ENCODE data around the gene VAV1. TPM values are rescaled to one million over a fixed set of nuclear protein-coding genes. Genes with fewer than 3 reads are reported as not detected.
A peak's percentile ranks its signal among the peaks of the same experiment; 100 is the strongest.

Gene VAV1
- total and polyA plus RNA-seq, 9 of the 15 experiments (the other 6 are each of a cell fraction or from before 2014, with no cell fraction given) = 0.46 to 20.1 (median 11.1) TPM

DNA sequence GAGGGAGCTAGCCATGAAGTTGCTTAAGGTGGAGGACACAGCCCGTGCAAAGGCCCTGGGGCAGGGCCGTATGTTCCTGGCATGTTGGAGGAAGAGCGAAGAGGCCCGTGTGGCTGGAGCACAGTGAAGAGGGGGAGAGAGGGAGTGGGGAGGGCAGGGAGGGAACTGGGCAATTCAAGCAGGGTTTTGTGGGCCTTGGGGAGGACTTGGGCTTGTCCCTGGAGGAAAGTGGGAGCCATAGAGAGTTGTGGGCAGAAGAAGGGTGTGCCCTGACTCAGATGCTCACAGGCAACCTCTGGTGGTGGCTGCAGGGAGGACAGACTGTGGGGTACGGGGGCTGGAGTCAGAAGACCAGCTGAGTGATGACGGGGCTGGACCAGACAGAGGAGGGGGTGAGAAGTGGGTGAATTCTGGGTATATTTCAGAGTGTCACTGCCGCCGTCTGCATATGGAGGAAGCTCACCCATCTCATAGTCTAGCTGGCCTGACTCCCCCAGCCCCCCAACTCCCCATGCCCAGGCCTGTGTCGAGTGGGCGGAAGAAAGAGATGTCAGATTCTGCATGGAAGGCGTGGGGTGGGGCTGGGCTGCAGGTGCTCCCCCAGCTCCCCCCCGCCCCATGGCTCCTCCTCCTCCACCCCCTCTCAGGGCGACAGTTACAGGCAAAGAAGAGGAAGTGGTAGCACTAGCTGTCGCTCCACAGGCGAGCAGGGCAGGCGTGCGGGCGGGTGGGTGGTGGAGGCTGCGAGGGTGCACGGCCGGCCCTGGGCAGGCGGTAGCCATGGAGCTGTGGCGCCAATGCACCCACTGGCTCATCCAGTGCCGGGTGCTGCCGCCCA lies at the start of gene VAV1 (continued):
- TF ChIP-seq BRD9 (IDR thresholded peaks at IDR 0.05; ENCODE audit: low read depth, partially characterized antibody) = no peak
- no peak for TF ChIP-seq SP2 (IDR thresholded peaks at IDR 0.05; ENCODE audit: extremely low read depth, low read depth, low read length, poor library complexity, severe bottlenecking)
- TF ChIP-seq MAFG (tag; conservative IDR thresholded peaks at IDR 0.05) = no peak
- TF ChIP-seq MECOM (CRISPR knock-in tag; IDR thresholded peaks at IDR 0.05) = no peak
- no peak for TF ChIP-seq PCBP1 (IDR thresholded peaks at IDR 0.05; ENCODE audit: low read depth, low read length, poor library complexity, severe bottlenecking)
- TF ChIP-seq, protein P1, sequence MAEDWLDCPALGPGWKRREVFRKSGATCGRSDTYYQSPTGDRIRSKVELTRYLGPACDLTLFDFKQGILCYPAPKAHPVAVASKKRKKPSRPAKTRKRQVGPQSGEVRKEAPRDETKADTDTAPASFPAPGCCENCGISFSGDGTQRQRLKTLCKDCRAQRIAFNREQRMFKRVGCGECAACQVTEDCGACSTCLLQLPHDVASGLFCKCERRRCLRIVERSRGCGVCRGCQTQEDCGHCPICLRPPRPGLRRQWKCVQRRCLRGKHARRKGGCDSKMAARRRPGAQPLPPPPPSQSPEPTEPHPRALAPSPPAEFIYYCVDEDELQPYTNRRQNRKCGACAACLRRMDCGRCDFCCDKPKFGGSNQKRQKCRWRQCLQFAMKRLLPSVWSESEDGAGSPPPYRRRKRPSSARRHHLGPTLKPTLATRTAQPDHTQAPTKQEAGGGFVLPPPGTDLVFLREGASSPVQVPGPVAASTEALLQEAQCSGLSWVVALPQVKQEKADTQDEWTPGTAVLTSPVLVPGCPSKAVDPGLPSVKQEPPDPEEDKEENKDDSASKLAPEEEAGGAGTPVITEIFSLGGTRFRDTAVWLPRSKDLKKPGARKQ (CRISPR knock-in tag; IDR thresholded peaks at IDR 0.05) = no peak
- TF ChIP-seq, protein P2, sequence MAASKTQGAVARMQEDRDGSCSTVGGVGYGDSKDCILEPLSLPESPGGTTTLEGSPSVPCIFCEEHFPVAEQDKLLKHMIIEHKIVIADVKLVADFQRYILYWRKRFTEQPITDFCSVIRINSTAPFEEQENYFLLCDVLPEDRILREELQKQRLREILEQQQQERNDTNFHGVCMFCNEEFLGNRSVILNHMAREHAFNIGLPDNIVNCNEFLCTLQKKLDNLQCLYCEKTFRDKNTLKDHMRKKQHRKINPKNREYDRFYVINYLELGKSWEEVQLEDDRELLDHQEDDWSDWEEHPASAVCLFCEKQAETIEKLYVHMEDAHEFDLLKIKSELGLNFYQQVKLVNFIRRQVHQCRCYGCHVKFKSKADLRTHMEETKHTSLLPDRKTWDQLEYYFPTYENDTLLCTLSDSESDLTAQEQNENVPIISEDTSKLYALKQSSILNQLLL (CRISPR knock-in tag; IDR thresholded peaks at IDR 0.05; ENCODE audit: borderline replicate concordance) = no peak
- no peak for TF ChIP-seq PCBP2 (IDR thresholded peaks at IDR 0.05; ENCODE audit: low read depth, low read length, poor library complexity, severe bottlenecking)
- TF ChIP-seq ESRRA (IDR thresholded peaks at IDR 0.05; ENCODE audit: borderline replicate concordance, low read depth) = no peak
- no peak for TF ChIP-seq DNMT1 (IDR thresholded peaks at IDR 0.05)
- TF ChIP-seq, protein P3, sequence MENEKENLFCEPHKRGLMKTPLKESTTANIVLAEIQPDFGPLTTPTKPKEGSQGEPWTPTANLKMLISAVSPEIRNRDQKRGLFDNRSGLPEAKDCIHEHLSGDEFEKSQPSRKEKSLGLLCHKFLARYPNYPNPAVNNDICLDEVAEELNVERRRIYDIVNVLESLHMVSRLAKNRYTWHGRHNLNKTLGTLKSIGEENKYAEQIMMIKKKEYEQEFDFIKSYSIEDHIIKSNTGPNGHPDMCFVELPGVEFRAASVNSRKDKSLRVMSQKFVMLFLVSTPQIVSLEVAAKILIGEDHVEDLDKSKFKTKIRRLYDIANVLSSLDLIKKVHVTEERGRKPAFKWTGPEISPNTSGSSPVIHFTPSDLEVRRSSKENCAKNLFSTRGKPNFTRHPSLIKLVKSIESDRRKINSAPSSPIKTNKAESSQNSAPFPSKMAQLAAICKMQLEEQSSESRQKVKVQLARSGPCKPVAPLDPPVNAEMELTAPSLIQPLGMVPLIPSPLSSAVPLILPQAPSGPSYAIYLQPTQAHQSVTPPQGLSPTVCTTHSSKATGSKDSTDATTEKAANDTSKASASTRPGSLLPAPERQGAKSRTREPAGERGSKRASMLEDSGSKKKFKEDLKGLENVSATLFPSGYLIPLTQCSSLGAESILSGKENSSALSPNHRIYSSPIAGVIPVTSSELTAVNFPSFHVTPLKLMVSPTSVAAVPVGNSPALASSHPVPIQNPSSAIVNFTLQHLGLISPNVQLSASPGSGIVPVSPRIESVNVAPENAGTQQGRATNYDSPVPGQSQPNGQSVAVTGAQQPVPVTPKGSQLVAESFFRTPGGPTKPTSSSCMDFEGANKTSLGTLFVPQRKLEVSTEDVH (IDR thresholded peaks at IDR 0.05; ENCODE audit: low read depth, partially characterized antibody) = no peak
- no peak for TF ChIP-seq KLF16 (IDR thresholded peaks at IDR 0.05)
- TF ChIP-seq, protein P4, sequence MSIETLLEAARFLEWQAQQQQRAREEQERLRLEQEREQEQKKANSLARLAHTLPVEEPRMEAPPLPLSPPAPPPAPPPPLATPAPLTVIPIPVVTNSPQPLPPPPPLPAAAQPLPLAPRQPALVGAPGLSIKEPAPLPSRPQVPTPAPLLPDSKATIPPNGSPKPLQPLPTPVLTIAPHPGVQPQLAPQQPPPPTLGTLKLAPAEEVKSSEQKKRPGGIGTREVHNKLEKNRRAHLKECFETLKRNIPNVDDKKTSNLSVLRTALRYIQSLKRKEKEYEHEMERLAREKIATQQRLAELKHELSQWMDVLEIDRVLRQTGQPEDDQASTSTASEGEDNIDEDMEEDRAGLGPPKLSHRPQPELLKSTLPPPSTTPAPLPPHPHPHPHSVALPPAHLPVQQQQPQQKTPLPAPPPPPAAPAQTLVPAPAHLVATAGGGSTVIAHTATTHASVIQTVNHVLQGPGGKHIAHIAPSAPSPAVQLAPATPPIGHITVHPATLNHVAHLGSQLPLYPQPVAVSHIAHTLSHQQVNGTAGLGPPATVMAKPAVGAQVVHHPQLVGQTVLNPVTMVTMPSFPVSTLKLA (conservative IDR thresholded peaks at IDR 0.05) = peak in 1 of 2 experiments; percentile 48; a peak in 2 of 4 replicates
- TF ChIP-seq, protein P5, sequence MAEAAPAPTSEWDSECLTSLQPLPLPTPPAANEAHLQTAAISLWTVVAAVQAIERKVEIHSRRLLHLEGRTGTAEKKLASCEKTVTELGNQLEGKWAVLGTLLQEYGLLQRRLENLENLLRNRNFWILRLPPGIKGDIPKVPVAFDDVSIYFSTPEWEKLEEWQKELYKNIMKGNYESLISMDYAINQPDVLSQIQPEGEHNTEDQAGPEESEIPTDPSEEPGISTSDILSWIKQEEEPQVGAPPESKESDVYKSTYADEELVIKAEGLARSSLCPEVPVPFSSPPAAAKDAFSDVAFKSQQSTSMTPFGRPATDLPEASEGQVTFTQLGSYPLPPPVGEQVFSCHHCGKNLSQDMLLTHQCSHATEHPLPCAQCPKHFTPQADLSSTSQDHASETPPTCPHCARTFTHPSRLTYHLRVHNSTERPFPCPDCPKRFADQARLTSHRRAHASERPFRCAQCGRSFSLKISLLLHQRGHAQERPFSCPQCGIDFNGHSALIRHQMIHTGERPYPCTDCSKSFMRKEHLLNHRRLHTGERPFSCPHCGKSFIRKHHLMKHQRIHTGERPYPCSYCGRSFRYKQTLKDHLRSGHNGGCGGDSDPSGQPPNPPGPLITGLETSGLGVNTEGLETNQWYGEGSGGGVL (CRISPR knock-in tag; IDR thresholded peaks at IDR 0.05) = no peak
- no peak for TF ChIP-seq RFX5 (IDR thresholded peaks at IDR 0.05; ENCODE audit: low read depth, low read length)
- TF ChIP-seq ZKSCAN8 (CRISPR knock-in tag; IDR thresholded peaks at IDR 0.05) = no peak

Measured in K562 (cell line).